Skeletal muscle satellite cell (primary cell): Measurements from ENCODE around the gene DCUN1D3.

Source experiments
- H3K27me3 ChIP-seq: 2 replicates; pipeline ENCODE4 v1.7.0; 2013; ENCODE audit warnings: low read length; ENCODE audit not compliant: control insufficient read depth, insufficient read depth
- H3K36me3 ChIP-seq: 2 replicates; pipeline ENCODE4 v1.7.0; 2013; ENCODE audit warnings: mild to moderate bottlenecking, control low read depth, low read length; ENCODE audit not compliant: insufficient read depth
- H3K4me1 ChIP-seq: 2 replicates; pipeline ENCODE4 v1.7.0; 2013; ENCODE audit warnings: low read length; ENCODE audit not compliant: control insufficient read depth, insufficient read depth
- H3K4me2 ChIP-seq: 2 replicates; pipeline ENCODE4 v1.7.0; 2013; ENCODE audit warnings: mild to moderate bottlenecking, low read length
- H3K4me3 ChIP-seq: 2 replicates; pipeline ENCODE4 v1.7.0; 2013; ENCODE audit warnings: low read length
- H3K9ac ChIP-seq: 2 replicates; pipeline ENCODE4 v1.7.0; 2013; ENCODE audit warnings: mild to moderate bottlenecking, low read depth, low read length, moderate library complexity
- H3K9me3 ChIP-seq: replicated peaks from 2 replicates; pipeline ENCODE4 v1.7.0; 2013; ENCODE audit warnings: mild to moderate bottlenecking, control low read depth, low read length

DCUN1D3 gene

DNA sequence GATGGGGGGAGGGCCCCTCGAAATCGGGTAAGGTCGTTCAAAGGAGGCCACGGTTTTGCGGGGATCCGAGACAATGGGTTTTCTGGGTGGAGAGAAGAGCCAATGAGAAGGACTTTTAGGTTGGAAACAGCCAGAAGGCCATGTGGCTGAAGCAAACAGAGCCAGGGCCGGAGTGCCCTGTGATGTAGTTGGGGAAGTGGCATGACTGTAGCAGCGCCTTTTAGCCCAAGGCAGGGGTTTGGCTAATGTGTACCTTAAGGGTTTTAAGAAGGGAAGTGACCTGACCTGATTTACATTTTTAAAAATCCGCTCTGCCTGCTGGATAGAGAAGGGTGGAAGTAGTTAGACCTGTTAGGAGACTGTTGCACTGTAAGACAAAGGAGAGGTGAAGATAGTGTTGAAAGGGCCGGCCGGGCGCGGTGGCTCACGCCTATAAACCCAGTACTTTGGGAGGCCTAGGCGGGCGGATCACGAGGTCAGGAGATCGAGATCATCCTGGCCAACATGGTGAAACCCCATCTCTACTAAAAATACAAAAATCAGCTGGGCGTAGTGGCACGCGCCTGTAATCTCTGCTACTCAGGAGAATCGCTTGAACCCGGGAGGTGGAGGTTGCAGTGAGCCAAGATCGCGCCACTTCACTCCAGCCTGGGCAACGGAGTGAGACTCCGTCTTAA lies 1.4 kb upstream of the DCUN1D3 start:
- peaks cover 71% of the 10 kb centered on the region for H3K4me1 ChIP-seq
- H3K4me2 ChIP-seq: peak overlapping the region; percentile 93
- H3K9ac ChIP-seq: peak overlapping the region; percentile 100
- peaks cover 11% of the 10 kb centered on the region for H3K36me3 ChIP-seq
- H3K27me3 ChIP-seq: no peaks in the 10 kb centered on the region
- H3K4me3 ChIP-seq: peak overlapping the region; percentile 90
- no peaks in the 10 kb centered on the region for H3K9me3 ChIP-seq

DNA sequence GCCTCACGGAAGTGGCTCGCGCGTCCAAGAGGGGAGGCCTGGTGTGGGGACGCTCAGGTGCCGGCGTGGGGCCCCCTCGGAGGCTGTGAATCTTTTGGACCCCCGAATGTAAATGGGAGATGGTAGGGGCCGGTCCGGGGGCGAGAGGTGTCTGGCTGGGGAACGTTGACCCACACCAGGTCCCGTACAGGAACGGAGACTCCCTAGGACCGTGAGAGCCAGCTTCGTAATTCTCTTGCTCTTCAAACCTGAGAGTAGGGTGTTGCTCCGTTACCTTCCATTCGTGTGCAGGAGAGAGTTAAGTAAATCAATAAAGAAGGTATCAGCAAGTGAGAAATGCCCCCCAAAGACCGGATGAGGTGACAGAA lies 894 bp upstream of the DCUN1D3 start:
- Histone ChIP-seq H3K4me2 (peak overlapping the region; percentile 93), H3K27me3 (no peaks in the 10 kb centered on the region), H3K4me3 (peak overlapping the region; percentile 90), H3K4me1 (peaks cover 67% of the 10 kb centered on the region), H3K9me3 (no peaks in the 10 kb centered on the region), H3K36me3 (peaks cover 13% of the 10 kb centered on the region), H3K9ac (peak overlapping the region; percentile 100)

DNA sequence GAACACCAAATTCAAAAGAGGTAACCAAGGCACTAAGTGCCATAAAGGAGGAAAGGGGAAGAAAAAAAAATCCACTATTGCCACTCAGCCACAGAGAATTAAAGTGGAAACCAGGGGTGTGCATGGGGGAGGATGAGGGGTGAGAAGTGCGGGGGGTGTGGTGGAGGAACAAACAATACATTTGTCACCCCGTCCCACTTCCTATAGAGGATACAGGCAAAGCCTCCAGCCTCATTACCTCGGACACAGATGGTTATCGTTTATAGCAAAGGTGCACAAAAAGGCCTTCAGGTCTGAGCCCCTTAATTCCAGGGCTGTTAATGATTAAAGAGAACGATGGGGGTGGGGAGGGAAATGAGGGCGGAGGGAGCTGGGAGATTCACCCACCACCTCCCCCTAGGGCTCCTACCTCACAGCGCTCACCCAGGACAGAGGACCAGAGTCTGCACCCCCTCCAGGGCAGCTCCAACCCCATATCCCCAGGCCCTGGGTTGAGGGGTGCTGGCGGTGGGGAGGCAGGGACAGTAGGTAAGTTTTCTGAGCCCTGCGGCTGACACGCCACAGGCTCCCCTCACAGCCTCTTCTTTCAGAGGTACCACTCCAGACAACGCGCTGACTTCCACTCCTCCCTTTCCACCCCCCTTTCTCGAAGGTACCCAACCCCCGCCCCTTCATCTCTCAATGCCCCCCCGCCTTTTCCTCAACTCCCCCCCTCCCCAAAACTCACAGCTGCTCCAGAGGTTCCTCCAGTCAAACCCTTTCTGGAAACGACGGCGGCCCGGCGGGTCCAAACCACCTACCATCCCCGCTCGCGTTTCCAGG lies 470 bp downstream of the DCUN1D3 start:
- no peaks in the 10 kb centered on the region for H3K9me3 ChIP-seq
- H3K27me3 ChIP-seq: no peaks in the 10 kb centered on the region
- peak overlapping the region; percentile 90 for H3K4me3 ChIP-seq
- peaks cover 24% of the 10 kb centered on the region for H3K36me3 ChIP-seq
- peaks cover 54% of the 10 kb centered on the region for H3K4me1 ChIP-seq
- H3K9ac ChIP-seq: peak overlapping the region; percentile 100
- peak overlapping the region; percentile 79 for H3K4me2 ChIP-seq

DNA sequence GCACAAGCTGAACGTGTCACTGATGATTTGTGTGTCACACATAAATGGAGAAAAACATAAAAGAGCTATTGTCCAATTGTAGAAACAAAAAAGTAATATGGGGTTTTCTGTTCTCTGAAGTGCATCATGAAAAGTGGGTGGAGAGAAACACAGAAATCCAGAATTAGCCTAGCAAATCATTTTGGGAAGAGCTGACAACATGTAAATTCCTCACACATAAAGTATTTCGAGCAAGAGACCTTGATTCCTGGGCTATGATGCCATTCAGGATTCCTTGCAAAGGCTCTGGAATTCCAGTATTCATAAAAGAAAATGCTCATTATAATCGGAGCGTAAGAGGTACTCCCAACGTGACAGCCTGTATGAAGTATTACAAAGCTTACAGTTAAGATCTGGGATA lies 1.1 kb downstream of the DCUN1D3 start:
- H3K9ac ChIP-seq: peak overlapping the region; percentile 100
- peaks cover 48% of the 10 kb centered on the region for H3K4me1 ChIP-seq
- no peaks in the 10 kb centered on the region for H3K27me3 ChIP-seq
- peak overlapping the region; percentile 79 for H3K4me2 ChIP-seq
- peaks cover 28% of the 10 kb centered on the region for H3K36me3 ChIP-seq
- H3K4me3 ChIP-seq: peak overlapping the region; percentile 90
- no peaks in the 10 kb centered on the region for H3K9me3 ChIP-seq

DNA sequence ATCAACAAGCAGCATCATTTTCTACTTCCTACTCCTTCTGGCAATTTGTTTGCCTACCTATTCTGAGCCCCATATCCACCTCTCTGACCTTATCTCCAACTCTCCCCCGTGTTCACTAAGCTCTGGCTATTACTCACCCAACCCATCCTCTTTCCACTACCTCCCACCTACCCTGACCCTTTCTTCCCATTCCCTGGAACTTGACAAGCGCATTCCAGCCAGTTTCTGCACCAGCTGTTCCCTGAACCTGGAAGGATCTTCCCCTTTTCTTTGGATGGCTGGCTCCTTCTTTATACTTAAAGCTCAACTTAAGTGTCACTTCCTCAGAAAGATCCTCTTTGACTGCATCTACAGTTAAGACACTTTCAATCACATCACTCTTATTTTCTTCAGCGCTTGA lies 2.2 kb downstream of the DCUN1D3 start:
- Histone ChIP-seq H3K9ac (peak overlapping the region; percentile 100), H3K4me3 (peak overlapping the region; percentile 90), H3K4me1 (peaks cover 37% of the 10 kb centered on the region)

DNA sequence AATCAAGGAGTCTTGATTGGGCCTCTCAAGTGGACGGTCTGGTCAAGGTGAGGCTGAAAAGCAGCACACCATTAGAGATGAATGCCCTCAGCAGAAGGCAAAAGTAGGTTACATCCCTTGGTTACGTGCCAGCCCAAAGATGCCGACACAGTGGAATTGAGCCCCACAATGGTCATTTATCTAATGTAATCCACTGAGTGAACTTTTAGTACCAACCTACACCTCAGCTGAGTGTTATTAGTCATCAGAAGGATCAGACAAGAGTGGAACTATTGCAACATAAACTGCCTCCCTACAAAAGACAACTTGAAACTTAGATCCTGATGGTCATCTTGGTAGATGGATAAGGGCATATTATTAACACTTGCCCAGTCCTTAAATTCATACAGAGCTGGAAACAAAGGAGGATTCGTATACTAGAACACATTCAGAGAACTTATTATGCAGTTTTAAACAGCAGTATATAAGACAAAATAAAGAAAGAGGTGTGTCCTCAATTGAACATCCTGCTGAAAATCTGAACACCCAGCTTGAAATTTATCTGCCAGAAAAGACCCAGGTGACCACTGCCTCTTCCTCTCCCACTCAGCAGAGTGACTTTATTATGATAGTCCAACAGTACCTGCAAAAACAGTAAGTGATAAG lies 2.8 kb downstream of the DCUN1D3 start:
- Histone ChIP-seq H3K4me3 (peak overlapping the region; percentile 90), H3K27me3 (no peaks in the 10 kb centered on the region), H3K4me1 (peaks cover 35% of the 10 kb centered on the region), H3K36me3 (peaks cover 43% of the 10 kb centered on the region), H3K4me2 (peak overlapping the region; percentile 79), H3K9me3 (no peaks in the 10 kb centered on the region), H3K9ac (no peak overlapping the region)

More for the DNA sequence above, 2.2 kb downstream of the DCUN1D3 start:
- Histone ChIP-seq H3K36me3 (peaks cover 38% of the 10 kb centered on the region), H3K9me3 (no peaks in the 10 kb centered on the region), H3K4me2 (peak overlapping the region; percentile 79), H3K27me3 (no peaks in the 10 kb centered on the region)

DNA sequence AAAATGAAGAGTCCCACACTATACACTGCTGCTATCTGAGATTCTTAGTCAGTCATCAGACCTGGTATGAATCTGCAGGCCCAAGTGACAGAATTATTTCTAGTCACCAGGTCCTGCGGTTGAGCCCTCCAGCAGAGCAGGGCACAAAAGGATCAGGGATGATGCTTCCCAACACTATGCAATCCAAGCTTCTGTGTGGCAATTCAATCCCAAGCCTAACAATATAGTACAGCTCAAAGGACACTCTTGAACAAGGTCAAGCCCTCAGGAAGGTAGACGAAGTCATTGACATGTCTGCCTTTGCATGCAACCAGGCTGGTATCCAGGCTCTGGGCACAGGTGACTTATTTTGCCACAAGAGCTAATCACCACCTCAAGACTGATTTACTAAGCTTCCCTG lies 5.8 kb downstream of the DCUN1D3 start:
- Histone ChIP-seq H3K9ac (no peak overlapping the region), H3K4me2 (no peak overlapping the region), H3K4me1 (peaks cover 23% of the 10 kb centered on the region), H3K9me3 (no peaks in the 10 kb centered on the region), H3K27me3 (no peaks in the 10 kb centered on the region), H3K4me3 (no peak overlapping the region), H3K36me3 (peaks cover 61% of the 10 kb centered on the region)

DNA sequence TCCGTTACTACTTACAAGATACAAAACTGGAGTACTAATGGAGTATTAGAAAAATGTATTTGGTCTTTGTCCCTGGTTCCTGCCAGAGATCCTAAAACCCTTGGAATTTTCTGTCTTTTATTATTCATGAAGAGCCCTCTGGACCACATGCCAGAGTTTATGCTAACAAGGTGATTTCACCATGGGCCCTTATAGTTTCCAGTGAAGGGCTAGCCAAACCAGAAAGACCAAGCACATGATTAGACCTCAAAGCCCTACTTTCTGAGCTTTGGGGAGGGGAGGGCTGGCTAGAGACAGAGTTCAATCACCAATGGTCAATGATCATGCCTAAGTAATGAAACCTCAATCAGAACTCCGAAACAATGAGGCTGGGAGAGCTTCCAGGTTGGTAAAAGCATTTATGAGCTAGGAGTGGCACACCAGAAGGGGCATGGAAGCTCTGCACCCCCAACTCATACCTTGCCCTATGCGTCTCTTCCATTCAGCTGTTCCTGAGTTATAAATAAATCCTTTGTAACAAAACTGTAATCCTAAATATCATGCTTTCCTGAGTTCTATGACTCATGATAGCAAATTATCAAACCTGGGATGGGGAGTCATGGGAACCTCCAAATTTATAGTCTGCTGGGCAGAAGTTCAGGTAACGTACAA lies 10.4 kb downstream of the DCUN1D3 start:
- Histone ChIP-seq H3K4me1 (no peaks in the 10 kb centered on the region), H3K9me3 (no peaks in the 10 kb centered on the region), H3K36me3 (peaks cover 62% of the 10 kb centered on the region), H3K4me2 (no peak overlapping the region), H3K27me3 (no peaks in the 10 kb centered on the region), H3K9ac (no peak overlapping the region), H3K4me3 (no peak overlapping the region)

DNA sequence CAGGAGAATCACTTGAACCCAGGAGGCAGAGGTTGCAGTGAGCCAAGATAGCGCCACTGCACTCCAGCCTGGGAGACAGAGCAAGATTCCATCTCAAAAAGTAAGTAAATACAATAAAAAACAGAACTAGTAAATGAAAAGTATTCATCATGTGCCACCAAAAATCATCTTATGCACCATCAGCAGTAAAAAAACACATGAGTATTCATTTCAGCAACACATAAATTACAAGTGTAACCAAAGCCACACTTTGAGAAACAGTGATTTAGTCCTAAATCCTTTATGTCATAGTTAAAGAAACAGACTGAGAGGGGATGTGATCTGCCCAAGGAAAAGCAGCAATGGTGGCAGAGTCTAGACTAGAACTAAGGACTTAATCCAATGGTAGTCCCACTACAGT lies 13.0 kb downstream of the DCUN1D3 start:
- no peaks in the 10 kb centered on the region for H3K9me3 ChIP-seq

DNA sequence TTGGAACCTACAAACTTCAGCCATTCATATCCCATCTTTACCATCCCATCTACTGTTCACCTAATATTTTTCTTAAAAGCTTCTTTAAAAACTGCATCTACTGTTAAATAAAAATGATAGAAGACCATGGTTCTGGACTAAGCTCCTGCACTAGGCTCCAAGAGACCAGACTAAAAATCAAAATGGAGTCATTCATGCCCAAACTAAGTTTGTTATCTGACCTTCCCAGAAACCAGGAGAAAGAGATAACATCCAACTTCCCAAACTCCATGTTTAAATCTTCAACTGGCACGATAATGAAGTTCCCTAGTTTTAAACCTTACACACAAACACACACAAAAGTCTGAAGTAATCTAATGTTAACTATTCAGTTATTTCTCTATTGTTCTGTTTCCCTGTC lies 13.8 kb downstream of the DCUN1D3 start:
- Histone ChIP-seq H3K27me3 (no peaks in the 10 kb centered on the region), H3K9me3 (no peaks in the 10 kb centered on the region), H3K9ac (no peak overlapping the region), H3K36me3 (peaks cover 31% of the 10 kb centered on the region), H3K4me3 (no peak overlapping the region), H3K4me2 (no peak overlapping the region), H3K4me1 (peaks cover 16% of the 10 kb centered on the region)

More for the DNA sequence above, 13.0 kb downstream of the DCUN1D3 start:
- Histone ChIP-seq H3K9ac (no peak overlapping the region), H3K36me3 (peaks cover 39% of the 10 kb centered on the region), H3K4me3 (no peak overlapping the region), H3K4me1 (peaks cover 14% of the 10 kb centered on the region), H3K27me3 (no peaks in the 10 kb centered on the region), H3K4me2 (no peak overlapping the region)

DNA sequence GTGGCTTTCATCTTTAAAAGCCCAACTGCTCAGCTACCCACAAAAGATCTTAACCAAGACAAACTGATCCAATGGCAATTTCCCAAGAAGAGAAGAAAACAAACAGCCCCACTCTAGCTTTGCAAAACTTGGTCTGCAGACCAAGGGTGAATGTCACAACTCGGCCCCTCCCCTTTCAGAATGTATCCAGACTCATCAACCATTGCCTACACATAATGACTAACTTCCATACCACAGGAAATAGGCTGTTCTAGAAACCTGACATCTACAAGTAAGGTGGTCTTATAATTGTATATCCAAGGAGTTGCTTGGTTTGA lies 16.0 kb downstream of the DCUN1D3 start:
- H3K9me3 ChIP-seq: no peaks in the 10 kb centered on the region
- no peaks in the 10 kb centered on the region for H3K27me3 ChIP-seq
- H3K4me3 ChIP-seq: no peak overlapping the region
- H3K36me3 ChIP-seq: peaks cover 21% of the 10 kb centered on the region
- H3K4me1 ChIP-seq: peaks cover 37% of the 10 kb centered on the region
- H3K4me2 ChIP-seq: peak overlapping the region; percentile 37
- no peak overlapping the region for H3K9ac ChIP-seq
